T follicular helper cell (primary cell): ENCODE data around the gene CTIF.
"Not testable (repeated sequence)": the region's sequence is repeated elsewhere in the genome, so short reads cannot be mapped to it uniquely, and the experiment has no call there.

Experiments
- DNase-seq: peaks from one replicate; pipeline ENCODE4 v3.0.0-alpha.2; 2020; ENCODE audit warnings: low read depth

CTIF gene

DNA sequence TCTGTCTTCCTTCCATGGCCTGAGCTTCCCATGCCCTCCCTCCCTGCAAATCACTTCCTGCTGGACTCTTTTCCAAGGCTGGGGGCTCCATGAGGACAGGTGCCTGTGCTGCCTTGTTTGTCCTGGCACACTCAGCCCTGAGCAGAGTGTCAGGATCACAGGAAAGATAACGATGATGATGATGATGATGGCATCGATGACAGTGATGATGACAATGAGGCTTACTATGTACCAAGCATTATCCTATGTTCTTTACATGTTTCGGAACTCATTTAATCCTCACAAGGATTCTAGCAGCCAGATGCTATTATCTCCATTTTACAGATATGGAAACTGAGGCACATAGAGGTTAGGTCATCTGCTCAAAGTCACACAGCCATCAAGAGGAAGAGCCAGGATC, 170.0 kb downstream of the CTIF start:
- DNase-seq = no peak

DNA sequence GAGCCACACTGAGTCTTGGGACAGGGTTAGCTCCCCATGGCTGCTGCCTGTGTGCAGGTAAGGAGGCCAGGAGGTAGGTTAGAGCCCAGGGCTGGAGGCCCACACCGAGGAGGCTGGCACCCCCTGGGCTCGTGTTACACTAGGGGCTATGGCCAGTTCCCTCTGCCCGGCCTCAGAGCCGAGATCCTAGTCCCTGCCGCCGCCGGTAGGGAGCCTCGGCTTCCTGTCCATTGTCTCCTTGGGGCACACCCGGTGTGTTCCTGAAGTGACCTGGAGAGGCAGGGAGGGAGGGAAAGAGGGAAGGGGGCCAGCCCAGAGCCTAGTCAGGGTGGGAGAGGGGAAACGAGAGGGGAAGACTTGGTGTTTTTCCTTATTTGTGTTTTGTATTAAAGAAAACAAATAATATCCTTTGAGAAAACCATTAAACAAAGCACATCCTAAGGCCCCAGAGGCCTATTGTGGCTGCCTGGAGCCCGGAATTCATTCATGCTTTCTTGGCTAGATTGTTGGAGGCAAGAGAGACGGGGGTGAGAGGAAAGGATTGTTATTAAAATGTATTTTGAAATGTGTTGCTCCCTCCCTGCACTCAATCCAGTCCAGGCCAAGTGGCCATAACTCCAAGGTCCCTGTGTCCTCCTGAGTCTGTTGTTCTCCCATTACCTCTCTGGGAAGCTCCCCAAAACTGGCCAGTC, 170.7 kb downstream of the CTIF start:
- DNase-seq = no peak

GRCh38 chr18:48711651-48712486, 173.0 kb downstream of the CTIF start:
- no peak for DNase-seq

DNA sequence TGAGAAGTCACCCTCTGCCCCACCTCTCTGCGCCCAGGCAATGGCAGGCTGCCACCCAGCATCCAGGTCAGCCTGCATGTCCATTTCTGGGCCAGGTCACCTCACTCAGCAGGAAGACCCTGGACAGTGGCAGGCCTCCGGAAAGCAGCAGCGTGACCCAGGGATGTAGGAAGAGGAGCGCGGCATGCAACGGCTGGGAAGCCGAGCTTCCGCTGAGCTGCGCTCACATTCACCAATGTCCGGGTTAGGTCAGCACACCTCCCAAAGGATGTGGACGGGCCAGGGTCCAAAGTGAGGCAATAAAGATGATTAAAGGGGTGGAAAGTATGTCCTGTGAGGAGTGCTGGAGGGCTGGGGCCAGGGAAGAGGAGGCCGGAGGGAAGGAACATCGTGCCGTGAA, 174.5 kb downstream of the CTIF start:
- no peak for DNase-seq

GRCh38 chr18:48714873-48715272, 176.0 kb downstream of the CTIF start:
- no peak for DNase-seq

DNA sequence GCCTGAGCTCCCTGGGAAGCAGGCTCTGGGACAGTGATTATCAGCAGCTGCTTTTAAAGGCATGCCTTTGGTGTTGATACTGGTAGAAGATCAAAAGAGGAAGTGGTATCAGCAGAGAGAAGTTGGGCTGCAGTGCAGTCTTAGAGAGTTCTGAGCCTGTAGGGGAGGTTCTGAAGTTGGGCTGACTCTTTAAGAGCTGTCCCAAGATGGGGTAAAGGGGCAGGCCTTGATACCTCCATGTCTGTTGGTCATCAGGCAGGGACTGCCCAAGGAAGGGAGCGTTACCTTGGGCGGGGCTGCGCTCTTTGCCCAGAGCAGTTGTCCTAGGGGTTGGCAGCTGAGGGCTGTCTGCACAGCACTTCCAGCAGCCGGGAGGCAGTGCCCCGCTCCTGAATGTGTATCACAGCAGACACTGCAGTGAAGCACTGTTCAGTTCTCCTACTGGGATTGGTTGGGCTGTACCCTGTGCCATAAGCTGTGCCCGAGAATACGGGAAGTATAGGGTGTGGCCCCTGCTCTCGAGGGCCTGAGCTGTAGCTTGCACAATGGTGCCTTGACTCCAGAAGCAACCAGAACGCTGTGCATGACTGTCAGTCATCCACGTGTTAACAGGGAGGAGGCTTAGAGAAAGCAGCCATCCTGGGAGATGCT, 177.0 kb downstream of the CTIF start:
- no peak for DNase-seq

- DNase-seq = not testable (repeated sequence)
Measured at GRCh38 chr18:48717227-48717626, 178.4 kb downstream of the CTIF start.

DNA sequence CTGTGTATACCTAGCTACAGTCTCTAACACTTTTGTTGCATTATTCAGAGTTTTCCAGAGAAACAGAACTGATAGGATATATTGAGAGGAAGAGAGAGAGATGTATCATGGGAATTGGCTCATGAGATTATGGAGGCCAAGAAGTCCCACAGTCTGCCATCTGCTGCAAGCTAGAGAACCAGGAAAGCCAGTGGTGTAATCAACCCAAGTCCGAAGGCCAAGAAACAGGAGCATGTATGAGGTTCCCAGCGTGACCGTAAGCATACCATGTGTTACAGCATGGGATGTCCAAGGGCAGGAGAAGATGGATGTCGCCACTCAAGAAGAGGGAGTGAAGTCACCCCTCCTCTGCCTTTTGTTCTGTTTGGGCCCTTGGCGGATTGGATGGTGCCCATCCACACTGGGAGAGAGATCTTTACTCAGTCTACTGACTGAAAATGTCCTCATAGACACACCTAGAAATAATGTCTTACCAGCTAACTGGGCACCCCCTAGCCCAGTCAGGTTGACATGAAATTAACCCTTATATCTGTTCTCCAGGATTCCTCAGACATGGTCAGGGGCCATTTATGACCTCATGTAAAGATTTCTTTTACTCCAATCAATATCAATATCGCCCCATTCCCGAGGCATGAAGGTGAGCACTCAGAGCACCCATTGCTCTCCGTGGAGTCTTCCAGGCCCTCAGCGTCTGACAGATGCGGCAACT, 179.6 kb downstream of the CTIF start:
- DNase-seq = no peak

DNA sequence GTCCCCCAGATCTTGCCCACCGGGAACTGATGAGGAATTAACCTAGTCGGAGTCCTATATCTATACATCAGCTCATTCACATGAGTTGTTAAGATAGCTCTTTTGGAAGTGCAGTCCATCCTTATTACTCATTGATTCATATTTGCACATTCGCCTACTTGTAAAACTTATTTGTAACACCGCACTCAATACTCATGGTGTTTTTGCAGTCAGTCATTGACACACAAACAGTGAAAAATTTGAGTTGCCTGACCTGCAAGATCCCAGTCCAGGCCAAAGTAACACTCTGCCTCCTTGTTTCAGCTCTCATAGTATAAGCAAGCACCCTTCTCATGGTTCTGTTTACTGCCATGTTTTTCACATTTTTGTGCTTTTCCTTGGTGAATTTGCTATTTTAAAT, 180.6 kb downstream of the CTIF start:
- no peak for DNase-seq

DNA sequence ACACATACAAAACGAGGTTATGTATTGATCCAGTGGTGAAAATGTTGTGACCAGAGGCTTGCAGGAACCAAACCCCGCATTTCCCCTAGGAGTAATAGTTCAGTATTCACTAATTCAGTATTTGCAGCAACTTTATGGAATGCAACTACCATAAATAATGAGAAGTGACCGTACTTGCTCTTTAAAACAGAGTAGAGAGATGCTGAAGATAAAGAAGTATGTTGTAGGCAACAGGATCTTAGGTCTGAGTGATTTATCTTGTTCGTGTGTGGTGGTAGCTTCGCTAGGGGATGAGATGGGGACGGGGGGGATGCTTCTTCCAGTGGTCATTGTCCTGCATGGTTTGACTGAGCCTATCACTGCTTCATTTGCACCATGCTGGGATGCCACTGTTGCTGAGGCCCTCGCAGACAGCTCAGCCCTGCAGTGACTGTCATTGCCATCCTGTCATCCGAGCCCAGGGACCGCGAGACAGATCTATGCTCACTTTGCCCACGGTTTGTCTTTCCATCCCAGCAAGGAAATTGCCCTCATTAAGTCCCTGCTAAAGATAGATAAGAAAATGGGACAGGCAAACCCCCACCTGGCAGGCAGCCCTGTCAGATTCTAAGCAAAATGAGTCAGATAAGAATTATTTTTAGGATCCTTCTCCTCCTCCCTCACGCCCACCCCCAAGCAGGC, 181.3 kb downstream of the CTIF start:
- no peak for DNase-seq

DNA sequence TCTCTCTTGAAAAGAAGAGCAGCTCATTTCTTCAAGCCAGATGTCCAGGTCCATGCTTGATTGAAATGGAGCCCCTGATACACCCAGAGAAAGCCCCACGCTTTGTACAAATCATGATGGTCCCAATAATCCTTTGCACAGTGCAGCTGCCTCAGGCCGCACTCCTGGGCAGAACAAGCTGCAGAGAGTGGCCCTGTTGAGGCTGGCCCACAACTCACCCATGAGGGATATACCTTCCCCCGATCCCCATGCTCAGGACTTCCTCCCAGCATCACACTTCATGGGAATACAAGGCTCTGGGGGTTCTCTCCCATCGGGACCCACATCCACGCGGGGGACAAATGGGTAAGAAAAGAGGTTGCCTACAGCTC, 181.8 kb downstream of the CTIF start:
- DNase-seq = no peak

DNA sequence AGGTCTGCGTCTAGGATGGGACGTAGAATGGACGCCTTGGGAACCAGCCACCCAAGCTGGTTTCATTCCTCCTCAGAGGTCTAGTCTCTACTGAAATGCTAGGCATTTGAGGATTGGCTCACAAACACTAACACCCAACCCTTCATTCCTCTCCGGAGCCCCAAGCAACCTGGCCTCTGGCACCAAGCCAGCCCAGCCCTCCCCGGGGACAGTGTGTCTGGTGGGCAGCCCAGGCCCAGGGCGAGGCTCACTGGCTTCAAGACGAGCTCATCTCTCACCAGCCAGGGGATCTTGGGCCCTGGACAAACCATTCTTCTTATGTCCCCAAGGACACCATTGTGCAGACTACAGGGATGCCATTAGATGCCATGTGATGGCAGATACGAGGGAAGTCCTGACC, 182.5 kb downstream of the CTIF start:
- DNase-seq = no peak

DNA sequence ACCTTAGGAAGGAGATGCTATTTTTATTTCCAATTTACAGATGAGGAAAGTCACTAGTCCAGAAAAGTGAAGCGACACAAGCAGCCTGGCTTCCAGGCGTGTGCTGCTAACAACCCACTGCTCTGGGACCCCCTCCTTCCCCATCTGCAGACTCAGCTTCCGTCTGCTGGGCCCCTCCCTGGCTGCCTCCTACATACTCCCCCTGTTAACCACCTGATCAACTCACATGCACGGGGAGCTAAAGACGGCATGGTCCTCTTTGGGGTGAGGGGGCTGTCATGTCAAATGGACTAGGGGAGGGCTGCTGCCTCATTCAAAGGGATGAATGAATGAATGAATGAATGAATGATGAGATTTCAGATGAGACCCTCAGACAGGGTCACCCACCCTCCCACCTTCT, 184.2 kb downstream of the CTIF start:
- DNase-seq = no peak

DNA sequence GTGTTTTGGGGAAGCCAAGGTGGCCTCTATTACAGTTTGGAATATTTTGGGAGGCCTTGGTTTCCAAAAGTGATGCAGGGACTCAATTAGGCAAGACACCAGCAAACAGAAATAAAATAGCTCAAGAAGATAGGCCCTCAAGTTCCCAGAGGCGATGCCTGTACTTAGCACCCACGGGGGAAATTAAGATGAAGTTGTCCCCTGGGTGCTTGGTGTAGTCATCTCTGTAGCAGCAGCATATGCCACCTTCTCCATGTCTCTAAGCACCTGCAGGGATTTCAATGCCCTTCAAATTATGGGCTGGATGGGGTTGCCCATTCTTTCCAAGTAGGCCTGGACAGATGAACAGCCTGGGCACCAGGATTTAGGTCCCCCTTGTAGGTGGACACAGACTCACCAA, 185.0 kb downstream of the CTIF start:
- DNase-seq = no peak

DNA sequence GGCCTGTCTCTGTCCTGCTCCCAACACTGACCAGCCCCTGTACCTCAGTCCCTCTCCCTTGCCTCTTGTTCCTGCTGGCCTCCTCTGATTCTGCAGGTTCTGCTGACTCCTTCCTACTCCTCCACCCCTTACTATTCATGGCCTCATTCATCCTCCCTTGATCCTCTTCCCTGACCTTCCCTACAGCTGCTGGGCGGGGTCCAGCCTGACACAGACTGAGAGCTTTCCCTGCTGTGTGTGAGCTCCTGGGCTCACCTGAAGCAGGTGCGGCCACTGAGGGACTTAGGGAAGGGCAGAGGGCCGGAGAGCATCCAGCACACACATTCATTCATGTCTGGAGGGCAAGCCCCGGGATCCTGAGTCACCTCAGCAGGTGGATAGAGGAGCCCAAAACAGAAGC, 185.6 kb downstream of the CTIF start:
- no peak for DNase-seq

- DNase-seq = no peak
Measured at GRCh38 chr18:48724939-48725338, 186.1 kb downstream of the CTIF start.

GRCh38 chr18:48725562-48725961, 186.7 kb downstream of the CTIF start:
- DNase-seq = no peak

DNA sequence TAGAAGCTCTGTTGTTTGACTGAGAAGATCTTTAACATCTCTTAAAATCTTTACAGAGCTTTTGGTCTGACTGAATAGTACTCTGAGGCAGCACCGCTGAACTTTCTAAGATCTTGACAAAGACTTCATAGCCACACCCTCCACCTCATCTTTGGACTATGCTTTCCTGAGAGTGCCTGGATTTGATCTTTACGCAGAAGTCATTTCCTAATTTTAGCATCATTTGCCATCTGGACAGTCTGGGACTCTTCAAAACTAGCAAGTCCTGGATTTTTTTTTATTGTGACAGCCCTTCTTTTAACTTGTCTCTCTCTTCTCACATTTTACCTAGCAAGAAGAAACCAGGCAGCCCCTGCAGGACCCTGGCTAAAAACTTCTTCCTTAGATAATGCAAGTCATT, 188.8 kb downstream of the CTIF start:
- DNase-seq = no peak

DNA sequence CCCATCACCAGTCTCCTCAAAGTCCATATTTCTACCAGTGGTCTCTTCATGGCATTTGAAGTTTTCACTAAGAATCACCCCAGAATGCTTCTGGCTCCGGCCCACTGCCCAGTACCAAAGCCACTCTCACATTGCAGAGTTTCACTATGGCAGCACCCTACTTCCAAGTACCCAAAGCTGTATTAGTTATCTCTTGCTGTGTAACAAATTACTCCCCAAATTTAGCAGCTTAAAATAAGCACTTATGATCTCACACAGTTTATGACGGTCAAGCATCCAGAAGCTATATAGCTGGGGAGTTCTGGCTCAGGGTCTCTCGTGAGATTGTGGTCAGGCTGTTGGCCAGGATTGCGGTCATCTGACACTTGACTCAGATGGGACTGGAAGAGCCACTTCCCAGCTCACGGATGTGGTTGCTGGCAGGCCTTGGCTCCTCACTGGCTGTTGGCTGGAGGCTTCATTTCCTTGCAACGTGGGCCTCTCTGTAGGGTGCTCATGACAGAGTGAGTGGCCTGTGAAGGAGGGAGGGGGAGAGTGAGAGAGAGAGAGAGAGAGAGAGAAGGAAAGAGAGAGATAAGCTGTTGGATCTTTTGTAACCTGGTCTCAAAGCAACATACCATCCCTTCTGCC, 189.5 kb downstream of the CTIF start:
- DNase-seq = no peak

- DNase-seq = no peak
Measured at GRCh38 chr18:48729404-48729803, 190.6 kb downstream of the CTIF start.

DNA sequence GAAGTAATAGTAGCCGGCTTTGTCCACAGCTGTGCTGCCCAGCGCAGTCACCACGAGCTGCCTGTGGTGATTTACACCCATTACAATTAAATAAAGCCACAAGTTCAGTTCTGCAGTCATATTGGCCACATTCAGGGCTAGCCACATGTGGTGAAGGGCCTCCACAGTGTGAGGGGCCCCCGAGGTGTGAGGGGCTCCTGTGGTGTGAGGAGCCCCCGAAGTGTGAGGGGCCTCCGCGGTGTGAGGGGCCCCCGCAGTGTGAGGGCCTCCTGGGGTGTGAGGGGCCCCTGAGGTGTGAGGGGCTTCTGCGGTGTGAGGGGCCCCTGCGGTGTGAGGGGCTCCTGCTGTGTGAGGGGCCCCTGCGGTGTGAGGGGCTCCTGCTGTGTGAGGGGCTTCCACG, 191.2 kb downstream of the CTIF start:
- no peak for DNase-seq
